ENCODE measurements around the gene UBR3.
"Not testable (repeated sequence)": the region's sequence is repeated elsewhere in the genome, so short reads cannot be mapped to it uniquely, and the experiment has no call there.

UBR3 gene

DNA sequence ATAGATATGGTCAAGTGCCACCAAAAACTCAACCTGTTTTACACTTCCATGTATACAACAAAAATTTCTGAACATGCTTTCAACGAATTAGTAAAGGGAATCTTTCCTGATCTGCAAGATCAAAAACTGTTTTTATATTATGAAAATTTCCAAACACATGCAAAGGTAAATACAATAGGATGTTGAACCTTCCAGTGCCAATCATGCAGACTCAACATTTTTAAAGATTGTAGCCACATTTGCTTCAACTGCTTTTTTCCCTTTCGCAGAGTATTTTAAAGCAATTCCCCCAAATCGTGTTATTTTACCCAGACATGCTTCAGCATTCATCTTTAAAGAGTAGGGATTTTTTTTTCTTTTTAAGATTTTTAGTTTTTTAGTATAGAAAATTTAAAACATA, 40.3 kb downstream of the UBR3 start:
- DNase-seq = no peak

DNA sequence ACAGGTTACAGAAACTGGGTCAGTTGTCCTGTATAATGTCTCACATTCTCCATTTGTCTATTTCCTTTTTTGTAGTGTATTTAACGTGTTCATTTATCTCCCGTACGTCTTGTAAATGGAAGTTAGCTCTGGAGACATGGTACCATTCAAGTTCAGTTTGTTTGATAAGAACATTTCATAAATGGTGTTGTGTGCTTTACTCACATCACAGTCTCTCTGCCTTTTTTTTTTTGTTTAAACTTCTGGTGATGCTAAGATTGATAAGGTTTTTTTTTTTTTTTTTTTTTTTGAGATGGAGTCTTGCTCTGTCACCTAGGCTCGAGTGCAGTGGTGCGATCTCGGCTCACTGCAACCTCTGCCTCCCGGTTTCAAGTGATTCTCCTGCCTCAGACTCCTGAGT, 41.7 kb downstream of the UBR3 start:
- DNase-seq = no peak

DNA sequence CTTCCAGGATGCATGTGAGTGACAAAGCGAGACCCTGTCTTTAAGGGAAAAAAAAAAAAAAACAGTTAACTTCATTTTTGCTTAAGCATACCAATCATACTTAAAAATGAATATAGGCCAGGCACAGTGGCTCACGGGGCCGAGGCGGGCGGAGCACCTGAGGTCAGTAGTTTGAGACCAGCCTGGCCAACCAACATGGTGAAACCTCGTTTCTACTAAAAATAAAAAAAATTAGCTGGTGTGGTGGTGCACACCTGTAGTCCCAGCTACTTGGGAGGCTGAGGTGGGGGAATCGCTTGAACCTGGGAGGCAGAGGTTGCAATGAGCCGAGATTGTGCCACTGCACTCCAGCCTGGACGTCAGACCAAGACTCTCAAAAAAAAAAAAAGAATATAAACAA, 44.1 kb downstream of the UBR3 start:
- not testable (repeated sequence) for DNase-seq

DNA sequence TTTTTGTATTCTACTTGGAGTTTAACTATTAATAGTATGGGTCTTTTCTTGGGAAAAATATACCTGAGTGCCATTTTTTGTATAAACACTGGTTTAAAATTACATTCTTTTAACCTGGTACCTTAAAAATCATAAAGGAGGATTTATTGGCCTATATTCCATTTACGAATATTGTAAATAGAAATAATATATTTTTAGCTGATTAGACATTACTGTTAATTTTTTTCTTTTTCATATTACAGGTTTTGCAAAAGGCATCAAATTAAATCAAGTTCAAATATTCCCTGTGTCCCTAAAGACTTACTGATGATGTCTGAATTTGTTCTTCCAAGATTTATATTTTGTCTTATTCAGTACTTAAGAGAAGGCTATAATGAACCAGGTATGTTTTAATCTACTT, 44.7 kb downstream of the UBR3 start:
- DNase-seq = no peak

DNA sequence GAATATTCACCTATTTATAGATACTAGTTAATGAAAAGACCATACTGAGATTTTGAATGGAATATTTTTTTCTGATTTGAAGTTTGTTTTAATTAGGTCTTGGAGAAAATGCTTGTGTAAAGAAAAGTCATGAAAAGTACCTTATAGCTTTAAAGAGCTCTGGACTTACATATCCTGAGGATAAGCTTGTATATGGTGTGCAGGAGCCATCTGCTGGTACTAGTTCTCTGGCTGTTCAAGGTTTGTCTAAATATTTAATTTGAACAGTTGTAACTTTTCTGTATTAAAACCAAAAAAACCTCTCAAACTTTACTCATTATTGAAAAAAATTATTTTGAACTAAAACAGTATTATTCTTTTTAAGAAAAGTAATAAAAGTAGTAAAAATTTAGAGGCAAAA, 50.1 kb downstream of the UBR3 start:
- no peak for DNase-seq

DNA sequence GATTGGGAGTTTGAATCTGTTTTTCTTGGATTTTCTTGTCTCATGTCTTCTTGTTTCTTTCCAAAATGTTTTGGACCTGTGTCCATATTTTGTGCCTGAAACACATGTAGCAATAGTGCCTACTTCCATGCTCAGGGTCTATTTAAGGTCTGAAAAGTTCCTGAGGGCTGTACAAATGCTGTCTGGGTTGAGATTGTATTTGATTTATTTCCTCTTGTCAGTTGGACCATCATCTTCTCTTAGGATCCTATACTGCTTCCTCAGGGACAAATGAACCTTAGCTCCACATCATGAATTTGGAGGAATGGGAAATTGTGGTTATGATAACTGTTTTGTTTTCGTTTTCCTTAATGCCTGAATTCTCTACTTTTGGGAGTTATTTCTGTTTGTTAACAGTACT, 59.9 kb downstream of the UBR3 start:
- DNase-seq = no peak

DNA sequence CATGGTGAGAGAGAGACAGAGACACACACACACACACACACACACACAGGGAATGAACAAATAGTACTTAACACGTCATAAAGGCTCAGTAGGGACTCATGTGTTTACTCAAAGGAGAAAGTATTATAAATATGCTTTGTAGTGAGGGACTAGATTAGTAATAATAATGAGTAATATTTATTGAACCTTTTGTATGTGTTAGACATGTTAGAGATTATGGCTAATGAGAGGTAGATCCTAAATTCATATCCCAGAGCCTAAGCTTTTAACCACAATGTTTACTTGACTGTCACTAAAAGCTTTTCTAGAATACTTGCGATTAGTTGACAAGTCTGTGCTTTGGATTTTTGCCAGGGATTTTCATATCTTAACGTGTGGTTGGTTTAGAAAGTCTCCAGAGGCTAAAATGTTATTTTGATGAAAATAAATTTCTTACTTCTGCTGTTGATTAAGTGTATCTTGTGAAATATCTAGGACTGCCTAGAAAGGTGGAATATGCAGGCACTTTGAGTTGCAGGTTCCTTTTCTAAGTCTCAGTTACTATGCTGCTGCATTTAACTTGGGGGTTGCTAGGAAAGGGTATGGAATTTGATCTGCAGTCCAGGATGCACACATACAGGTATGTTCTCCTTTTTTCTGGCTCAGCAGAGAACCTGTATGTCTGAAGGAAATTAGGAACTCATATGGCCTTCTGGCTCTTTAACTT, 64.5 kb downstream of the UBR3 start:
- peak; percentile 66 for DNase-seq

DNA sequence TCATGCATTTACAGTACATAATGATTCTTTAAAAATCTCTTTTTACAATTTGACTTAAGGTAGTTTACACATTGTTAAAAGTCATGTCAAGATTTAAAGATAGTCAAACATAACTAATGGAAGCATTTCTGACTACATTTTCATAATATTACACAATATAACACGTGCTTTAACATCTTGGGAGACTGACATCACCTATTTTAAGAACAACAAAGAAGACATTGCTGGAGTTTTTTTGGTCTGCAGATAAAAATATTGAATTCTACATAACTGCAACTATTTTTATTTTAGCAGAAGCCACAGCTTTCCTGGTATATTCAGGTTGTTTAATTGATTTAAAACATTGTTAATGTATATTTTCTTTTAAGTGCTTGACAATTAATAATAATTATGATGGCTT, 65.7 kb downstream of the UBR3 start:
- no peak for DNase-seq

DNA sequence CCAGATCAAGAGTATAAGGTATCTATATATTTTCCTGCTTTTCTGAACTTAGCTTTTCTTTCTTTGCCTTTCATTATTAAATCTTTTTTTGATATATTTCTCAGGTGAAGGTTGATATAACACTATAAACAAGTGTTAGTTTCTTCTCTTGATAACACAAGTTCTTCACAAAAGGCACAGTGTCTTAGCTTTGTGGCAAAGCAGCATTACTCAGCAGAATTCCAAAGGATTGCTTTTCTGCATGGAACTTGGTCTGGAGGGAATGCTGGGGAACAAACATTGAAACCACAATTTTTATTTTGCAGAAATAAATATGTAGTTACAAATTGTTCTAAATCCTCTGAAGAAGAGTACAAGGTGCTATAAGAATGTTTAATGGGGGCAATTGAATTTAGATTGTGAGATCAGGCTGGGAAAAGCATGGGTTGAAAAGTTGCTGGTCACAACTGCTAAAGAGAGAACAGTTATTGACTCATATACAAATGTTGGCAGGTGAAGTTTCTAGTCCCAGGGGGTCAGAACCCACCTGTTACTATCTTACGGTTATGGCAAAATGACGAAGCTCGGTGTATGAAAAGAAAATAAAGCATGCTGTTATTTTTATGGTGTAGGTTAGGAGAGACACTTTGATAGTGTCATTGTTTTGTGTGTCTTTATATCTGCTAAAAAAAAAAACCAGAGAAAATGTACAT, 68.2 kb downstream of the UBR3 start:
- DNase-seq = no peak

DNA sequence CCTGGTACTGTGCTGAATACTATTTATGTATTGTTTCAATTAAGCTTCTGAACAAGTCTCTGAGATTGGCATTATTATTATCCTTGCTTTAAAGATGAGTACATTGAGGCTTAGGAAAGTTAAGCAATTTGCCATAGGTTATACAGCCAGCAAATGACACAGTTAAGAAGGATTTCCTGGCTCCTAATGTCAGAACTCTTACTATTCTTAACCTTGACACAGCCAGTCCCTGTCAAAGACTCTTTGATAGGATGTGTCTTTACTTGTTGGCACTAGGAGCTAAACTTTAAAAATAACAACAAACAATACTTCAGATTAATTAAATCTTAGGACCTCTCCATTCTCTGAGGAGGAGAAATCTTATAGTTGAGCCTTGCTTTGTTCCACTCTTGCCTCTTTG, 70.6 kb downstream of the UBR3 start:
- DNase-seq = no peak

DNA sequence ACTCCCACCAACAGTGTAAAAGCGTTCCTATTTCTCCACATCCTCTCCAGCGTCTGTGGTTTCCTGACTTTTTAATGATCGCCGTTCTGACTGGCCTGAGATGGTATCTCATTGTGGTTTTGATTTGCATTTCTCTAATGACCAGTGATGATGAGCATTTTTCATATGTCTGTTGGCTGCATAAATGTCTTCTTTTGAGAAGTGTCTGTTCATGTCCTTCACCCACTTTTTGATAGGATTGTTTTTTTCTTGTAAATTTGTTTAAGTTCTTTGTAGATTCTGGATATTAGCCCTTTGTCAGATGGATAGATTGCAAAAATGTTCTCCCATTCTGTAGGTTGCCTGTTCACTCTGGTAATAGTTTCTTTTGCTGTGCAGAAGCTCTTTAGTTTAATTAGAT, 72.8 kb downstream of the UBR3 start:
- DNase-seq = not testable (repeated sequence)

DNA sequence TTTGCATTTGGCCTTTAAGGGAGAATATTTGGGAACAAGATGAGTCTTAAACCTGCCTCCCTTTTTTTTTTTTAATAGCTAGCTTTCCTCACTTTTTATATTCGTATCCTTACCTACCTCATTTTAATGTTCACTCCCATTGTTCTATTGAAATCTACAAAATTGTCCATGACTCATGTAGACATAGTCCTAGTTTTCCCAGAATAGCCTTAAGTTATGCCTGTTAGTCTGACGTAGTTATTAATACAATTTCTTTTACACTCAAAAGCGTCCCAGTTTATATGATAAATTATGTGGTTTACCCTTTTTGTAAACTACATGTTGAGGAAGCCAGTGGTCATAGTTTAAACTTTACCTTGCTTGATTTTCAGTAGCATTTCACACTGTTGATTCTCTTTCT, 73.4 kb downstream of the UBR3 start:
- DNase-seq = no peak

DNA sequence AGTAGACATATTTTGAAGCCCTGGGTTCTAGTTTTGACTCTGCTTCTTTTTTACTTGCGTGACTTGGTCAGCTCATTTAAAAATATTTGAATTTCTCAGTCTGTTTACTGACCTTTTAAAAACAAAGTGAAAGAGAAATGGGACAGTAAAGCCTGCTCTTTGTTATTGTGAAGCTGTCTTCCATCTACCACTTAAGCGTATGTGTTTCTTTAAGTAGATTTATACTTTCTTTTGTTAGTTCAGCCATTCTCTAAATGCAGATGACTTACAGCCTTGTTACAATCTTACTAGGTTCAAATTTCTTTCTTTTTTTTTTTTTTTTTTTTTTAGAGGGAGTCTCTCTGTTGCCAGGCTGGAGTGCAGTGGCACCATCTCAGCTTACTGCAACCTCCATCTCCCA, 79.5 kb downstream of the UBR3 start:
- no peak for DNase-seq

DNA sequence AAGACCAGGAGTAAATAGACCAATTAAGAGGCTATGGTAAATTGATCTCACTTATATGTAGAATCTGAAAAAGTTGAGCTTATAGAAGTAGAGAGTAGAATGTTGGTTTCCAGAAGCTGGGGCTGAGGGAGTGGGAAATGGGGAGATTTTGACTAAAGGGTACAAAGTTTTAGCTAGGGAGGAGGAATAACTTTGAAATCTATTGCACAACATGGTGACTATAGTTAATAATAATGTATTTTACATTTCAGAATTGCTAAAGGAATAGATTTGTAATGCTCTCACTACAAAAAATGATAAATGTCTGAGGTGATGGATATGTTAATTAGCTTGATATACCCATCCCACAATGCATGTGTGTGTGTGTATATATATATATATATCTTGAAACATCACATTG, 82.1 kb downstream of the UBR3 start:
- DNase-seq = no peak

DNA sequence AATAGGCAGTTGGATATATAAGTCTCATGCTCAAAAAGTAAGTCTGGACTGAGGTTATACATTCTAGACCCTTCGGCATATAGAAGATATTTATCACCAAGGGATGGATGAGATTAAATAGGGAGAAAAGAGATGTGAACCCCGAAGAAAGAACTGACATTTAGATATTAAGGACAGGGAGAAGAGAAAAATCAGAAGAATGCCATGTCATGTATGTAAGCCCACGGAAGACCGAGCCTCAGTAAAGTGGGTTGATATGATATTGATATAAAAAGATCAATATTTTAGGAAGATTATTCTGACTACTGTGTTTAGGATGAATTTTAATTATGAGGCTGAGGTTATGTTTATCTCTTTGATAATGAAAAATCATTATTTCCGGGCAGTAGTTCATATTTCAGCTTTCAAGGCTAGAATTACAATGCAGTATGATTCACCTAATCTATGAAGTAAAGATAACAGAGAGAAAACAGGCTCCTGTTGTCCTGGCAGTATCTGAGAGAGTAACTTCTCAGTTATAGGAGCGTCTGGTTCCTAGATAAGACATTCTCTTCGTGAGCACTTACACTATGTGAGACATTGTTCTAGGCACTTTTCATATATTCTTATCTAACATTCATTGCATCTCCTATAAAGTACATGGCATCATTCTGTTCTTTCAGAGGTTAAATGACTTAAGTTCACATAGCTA, 83.0 kb downstream of the UBR3 start:
- DNase-seq = no peak

DNA sequence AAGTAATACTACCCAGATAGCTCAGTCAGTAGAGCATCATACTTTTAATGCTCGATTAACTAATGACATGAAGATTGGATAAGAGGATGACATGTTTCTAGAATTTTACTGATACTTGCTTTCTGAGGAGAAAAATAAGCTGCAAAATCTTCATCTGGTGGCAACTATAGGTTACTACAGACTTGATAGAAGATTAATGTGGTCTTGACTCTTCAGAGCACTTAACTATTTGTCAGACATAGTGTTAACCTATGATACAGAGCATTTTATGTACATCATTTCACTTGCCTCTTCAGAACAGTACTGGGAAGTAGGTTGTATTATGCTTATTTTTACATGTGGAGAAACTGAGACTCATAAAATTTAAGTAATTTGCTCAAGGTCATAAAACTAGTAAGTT, 83.9 kb downstream of the UBR3 start:
- no peak for DNase-seq

DNA sequence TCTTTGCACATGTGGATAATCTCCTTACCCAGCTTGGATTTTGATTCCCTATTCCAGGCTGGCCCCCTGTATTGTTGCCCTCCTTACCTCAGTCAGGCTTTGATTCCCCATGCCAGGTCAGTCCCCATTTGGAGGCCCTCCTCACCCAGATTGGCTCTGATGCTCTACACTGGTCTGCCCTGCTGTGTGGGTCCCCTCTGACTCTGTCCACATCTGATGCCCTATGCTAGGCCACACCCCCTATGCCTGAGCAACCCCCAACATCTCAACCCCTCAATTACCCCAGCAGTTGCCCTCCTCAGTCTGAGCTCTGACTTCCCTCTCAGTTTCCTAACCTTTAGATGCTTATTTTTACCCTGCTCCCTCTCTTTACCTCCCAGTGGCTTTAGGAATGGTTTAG, 89.4 kb downstream of the UBR3 start:
- DNase-seq = no peak

DNA sequence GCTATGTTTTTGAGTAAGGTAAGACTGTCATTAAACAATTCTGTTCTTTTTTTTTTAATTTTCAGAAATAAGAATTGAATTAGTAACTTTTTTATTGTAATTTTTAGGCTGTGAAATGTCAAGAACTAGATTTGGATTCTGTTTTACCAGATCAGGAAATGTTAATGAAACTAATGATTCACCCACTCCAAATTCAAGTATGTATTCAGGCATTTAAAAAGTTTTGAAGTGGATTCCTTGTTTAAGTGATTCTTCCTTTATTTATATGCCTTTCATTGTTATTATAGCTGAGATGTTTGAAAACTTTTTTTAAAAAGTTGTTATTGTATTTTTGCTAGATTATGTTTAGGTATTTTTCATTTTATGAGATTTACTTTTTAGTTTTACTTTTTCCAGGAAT, 96.7 kb downstream of the UBR3 start:
- DNase-seq = no peak

DNA sequence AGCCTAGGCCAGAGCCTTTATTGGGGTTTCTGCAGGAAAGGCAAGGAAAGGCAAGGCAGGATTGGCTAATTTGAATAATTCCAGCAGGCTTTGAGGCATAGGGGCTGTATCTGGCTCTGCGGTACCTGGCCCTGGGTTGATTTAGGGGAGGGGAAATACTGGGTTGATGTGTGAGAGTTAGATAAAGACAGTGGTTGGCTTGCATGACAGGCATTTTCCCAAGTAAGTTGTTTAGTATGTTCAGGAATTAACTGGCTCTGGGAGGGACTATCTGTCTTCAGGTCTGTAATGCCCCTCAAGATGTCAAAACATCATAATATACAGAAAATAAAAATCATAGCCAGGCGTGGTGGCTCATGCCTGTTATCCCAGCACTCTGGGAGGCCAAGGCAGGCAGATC, 98.7 kb downstream of the UBR3 start:
- no peak for DNase-seq

DNA sequence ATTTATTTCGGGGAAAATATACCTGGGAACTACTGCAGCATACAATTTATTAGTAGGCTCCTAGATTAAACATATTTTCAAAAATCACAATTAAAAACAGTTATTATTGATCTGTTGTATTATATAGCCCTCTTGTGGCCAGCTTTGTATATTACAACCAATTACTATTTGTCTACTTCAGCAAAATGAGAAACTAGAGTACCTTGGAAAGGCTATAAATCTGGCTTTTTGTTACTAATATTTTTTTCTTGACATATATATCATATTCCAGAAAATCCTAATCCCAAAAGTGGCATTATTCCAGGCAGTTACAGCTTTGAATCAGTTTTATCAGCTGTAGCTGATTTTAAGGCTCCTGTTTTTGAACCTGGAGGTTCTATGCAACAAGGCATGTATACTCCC, 101.2 kb downstream of the UBR3 start:
- DNase-seq = peak; percentile 11

DNA sequence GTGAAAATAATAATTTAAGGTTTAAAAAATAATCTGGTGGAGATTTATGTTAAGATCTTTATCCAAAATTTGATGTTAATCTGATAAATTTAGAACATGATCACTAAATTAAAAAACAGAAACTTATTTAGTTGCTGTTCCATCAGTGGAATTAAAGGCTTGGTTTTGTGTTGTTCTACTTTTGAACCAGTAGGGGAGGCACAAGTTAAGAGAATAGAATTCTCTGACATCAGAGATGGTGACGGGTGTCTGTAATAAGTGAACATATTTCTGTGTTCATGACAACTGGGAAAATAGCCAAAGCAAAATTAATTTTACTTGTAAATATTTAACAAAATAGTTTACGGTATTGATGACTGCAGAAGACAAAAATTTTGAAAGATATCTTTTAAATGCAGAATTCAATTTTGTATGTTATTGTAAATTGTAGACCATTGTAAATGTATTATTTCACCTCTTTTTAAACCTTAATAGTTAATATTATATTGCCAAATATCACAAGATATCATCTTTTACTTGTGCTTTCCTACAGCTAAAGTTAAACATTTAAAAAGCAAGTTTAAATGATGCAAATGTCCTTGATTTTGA, 106.0 kb downstream of the UBR3 start:
- peak; percentile 5 for DNase-seq

DNA sequence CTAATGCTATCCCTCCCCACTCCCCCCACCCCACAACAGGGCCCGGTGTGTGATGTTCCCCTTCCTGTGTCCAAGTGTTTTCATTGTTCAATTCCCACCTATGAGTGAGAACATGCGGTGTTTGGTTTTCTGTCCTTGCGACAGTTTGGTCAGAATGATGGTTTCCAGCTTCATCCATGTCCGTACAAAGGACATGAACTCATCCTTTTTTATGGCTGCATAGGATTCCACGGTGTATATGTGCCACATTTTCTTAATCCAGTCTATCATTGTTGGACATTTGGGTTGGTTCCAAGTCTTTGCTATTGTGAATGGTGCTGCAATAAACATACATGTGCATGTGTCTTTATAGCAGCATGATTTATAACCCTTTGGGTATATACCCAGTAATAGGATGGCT, 109.4 kb downstream of the UBR3 start:
- DNase-seq = not testable (repeated sequence)

DNA sequence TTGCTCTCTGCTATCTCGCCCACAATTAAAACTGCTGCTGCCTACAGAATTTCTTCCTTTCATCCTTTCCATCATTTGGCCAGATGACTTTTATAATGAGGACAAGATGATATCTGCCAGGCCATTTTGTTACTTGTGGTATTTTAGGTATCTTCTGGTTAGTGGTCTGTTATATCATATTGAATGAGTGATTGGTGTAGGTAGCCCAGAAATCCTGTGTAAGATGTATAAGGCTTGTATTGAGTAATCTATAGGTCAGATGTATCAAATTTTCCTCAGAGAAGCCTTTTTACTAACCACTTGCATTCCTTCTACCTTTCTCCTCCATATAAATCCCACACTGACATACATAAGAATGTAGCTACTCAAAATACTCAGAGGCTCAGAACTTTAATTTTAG, 118.3 kb downstream of the UBR3 start:
- DNase-seq = no peak

DNA sequence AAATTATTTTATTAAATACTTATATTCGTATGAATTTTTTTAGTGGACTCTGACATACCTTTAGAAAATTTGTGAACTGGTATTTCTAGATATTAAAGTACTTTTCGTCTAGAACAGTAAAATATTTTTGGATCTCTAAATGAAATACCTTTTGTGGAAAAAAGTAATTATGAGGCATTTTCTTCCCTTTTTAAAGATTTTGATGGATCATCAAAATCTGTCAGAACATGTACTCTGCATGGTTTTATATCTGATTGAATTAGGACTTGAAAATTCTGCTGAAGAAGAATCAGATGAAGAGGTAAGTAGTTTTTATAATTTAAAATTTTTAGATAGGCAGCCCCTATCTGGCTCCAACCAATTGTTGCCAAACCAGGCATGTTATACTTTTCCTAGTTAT, 118.8 kb downstream of the UBR3 start:
- DNase-seq = no peak
